PC-3 (cell line): ENCODE data around the gene DPM2.
A peak's percentile ranks its signal among the peaks of the same experiment; 100 is the strongest.

Experiments used
- CTCF ChIP-seq: fragments of 300-600 bp; sonication (generic); conservative IDR thresholded peaks from 2 replicates; pipeline ENCODE4 v1.5.1; 2017; ENCODE audit warnings: antibody characterized with exemption, low read depth, mild to moderate bottlenecking, low read length
- EZH2 ChIP-seq: fragments of 300-600 bp; sonication (generic); IDR thresholded peaks from one replicate; pipeline ENCODE4 v1.6.1; 2017; ENCODE audit warnings: antibody characterized with exemption, mild to moderate bottlenecking, low read length; ENCODE audit not compliant: unreplicated experiment
- EZH2phosphoT487 ChIP-seq: fragments of 300-600 bp; sonication (generic); IDR thresholded peaks from 2 replicates; pipeline ENCODE4 v1.6.1; 2018; ENCODE audit warnings: mild to moderate bottlenecking, antibody characterized with exemption, low read length, borderline replicate concordance

- TF ChIP-seq CTCF (peak; percentile 27; the same call in 1 of the 2 replicates), EZH2 (no peak), EZH2phosphoT487 (no peak)
Measured at GRCh38 chr9:127918183-127919107, 19.2 kb downstream of the DPM2 start.
